WI38 (cell line): ENCODE data around the gene PLA2G15.

Source experiments
- H3K4me3 ChIP-seq: 2 replicates; pipeline ENCODE4 v1.5.1; 2011; ENCODE audit warnings: low read depth, mild to moderate bottlenecking, control low read depth, low read length
- CTCF ChIP-seq: IDR thresholded peaks from 2 replicates; pipeline ENCODE4 v1.5.1; 2012; ENCODE audit warnings: low read depth, mild to moderate bottlenecking, control low read depth, low read length

Gene PLA2G15

DNA sequence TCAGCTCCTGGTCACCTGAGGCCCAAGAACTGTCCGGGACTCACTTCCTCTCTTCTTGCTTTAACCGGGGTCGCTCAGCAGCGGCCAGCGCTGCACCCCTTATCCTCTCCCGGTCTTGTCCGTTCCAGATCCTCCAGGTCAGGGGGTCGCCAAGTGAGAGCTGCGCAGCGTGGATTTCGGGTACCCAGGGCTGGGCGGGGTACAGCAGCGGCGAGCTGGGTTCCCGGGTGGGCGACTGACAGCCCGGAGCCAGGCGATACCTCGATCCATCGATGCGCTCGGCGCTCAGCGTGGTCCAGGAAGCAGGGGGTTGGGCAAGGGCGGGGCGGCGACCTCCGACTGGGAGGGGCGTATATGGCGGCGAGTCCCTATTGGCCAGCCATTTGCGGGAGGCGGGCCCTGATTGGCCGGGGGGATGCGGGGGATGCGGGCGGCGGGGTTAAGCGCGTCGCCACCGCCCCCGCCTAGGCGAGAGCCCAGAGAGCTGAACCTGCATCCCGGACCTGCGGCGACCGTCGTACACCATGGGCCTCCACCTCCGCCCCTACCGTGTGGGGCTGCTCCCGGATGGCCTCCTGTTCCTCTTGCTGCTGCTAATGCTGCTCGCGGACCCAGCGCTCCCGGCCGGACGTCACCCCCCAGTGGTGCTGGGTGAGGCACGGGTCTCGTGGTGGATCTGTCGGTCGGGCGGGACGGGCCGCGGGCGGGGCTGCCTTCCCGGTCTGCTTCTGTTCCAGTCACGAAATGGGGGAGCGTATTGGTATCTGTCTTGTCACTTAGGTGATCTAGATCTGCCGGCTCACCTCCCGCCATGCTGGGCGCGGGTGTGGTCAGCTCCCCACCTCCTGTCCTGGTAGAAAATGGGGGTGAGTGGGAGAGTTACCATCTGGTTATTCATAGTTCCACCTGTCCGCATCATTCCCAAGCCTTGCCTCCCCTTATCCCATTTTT, at the start of gene PLA2G15:
Gene PLA2G15 (plus strand): TSS at position 471 of the 951 bp plus-strand sequence. CDS start 54 bp downstream, at position 525.
- peak within 1 kb of the TSS; percentile 95 for H3K4me3 ChIP-seq
- no peak for TF ChIP-seq CTCF

DNA sequence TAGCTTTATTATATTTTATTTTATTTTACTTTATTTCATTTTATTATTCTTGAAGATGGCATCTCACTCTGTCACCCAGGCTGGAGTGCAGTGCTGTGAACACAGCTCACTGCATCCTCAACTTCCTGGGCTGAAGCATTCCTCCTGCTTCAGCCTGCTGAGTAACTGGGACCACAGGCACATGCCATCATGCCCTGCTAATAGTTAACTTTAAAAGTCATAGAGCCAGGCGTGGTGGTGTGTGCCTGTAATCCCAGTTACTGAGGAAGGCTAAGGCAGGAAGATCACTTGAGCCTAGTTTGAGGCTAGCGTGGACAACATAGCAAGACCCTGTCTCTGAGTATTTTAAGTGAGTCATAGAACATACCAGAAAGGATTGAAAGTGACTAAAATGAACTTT, 47.9 kb upstream of the PLA2G15 start:
- no peak overlapping the region for H3K4me3 ChIP-seq
- TF ChIP-seq CTCF = no peak

- TF ChIP-seq CTCF = no peak
- H3K4me3 ChIP-seq = no peak overlapping the region
Observed at GRCh38 chr16:68200088-68200783, 44.9 kb upstream of the PLA2G15 start.

DNA sequence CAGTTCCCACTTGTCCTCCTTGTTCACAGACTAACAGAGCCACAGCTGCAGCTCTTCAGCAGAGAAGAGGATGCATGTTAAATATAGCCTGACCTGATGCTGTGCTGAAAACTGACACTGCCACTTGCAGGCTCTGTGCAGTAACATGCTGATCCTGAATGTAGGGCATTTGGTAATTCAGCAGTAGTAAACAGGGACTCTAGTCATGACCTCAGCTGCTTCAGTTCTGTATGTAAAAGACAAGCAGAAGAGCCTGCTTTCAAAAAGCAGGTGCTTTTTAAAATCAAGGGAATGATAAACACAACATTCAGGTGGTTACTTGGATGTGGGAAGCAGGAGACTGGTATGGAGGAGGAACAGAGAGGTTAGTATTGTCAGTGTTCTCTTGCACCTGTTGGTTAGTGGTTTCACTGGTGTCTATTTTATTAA, 43.1 kb upstream of the PLA2G15 start:
- H3K4me3 ChIP-seq = no peak overlapping the region
- TF ChIP-seq CTCF = no peak

DNA sequence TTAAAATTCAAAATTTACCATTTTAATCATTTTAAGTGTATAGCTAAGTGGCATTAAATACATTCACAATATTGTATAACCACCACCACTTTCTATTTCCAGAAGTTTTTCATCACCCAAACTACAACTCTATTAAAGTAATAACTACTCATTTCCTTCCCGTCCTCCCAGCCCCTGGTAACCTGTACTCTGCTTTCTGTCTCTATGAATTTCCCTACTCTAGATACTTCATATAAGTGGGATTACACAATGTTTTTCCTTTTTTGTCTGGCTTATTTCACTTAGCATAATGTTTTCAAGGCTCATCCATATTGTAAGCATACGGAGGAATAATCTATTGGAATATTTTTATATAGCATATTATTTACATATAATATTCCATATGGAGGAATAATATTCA, 38.9 kb upstream of the PLA2G15 start:
- no peak for TF ChIP-seq CTCF
- H3K4me3 ChIP-seq = no peak overlapping the region

DNA sequence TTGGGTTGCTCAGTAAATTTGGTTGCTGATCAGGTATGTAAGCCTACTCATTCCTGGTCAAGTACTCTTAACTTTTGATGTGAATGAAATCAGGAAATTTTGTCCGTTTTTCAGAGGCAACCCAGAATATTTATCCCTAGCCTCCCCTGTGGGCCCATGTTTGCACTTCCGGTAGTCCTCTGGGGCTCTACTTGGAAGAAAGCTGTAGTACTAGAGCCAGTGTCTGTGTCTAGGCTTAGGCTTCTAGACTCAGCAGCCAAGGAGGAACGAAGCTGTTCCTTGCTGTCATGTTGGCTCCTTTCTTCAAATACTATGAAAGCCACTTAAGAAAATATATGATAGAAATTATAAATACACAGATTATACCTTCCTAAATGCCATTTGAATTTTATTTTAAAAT, 30.4 kb upstream of the PLA2G15 start:
- H3K4me3 ChIP-seq = no peak overlapping the region
- no peak for TF ChIP-seq CTCF

GRCh38 chr16:68215302-68215701, 29.9 kb upstream of the PLA2G15 start:
- no peak overlapping the region for H3K4me3 ChIP-seq
- no peak for TF ChIP-seq CTCF
